ENCODE measurements around the gene GTF2F2. TPM values are rescaled to one million over a fixed set of nuclear protein-coding genes. Genes with fewer than 3 reads are reported as not detected.

Gene GTF2F2
- total RNA-seq, 2 experiments from 2014 or later: 15.0 to 15.1 TPM

GRCh38 chr13:45220403-45220802 is 100.1 kb downstream of the GTF2F2 start:
- Mint-ChIP-seq H3K9me3 (no peaks in the 10 kb centered on the region), H3K27me3 (no peaks in the 10 kb centered on the region)
- ATAC-seq (ENCODE audit: low read depth): no peak

GRCh38 chr13:45222516-45222915 is 102.2 kb downstream of the GTF2F2 start:
- Mint-ChIP-seq H3K27me3 (no peaks in the 10 kb centered on the region), H3K4me1 (peaks cover 1% of the 10 kb centered on the region), H3K27ac (no peak overlapping the region), H3K4me3 (no peak overlapping the region), H3K36me3 (peaks cover 7% of the 10 kb centered on the region), H3K9me3 (no peaks in the 10 kb centered on the region)
- no peak for DNase-seq
- POLR2A ChIA-PET: no interaction called here
- no peak for ATAC-seq (ENCODE audit: low read depth)

More at GRCh38 chr13:45220403-45220802, 100.1 kb downstream of the GTF2F2 start:
- no peak for DNase-seq
- Mint-ChIP-seq H3K36me3 (peaks cover 16% of the 10 kb centered on the region), H3K27ac (no peak overlapping the region), H3K4me3 (no peak overlapping the region), H3K4me1 (peaks cover 1% of the 10 kb centered on the region)
- POLR2A ChIA-PET: no interaction called here

- DNase-seq (no peak), ATAC-seq (ENCODE audit: low read depth) (no peak)
- no peak overlapping the region for H3K4me3 Mint-ChIP-seq
- no peak overlapping the region for H3K27ac Mint-ChIP-seq
- no peaks in the 10 kb centered on the region for H3K4me1 Mint-ChIP-seq
- no peaks in the 10 kb centered on the region for H3K27me3 Mint-ChIP-seq
- no peaks in the 10 kb centered on the region for H3K9me3 Mint-ChIP-seq
- H3K36me3 Mint-ChIP-seq: peaks cover 8% of the 10 kb centered on the region
- POLR2A ChIA-PET: no interaction called here
These were observed 102.6 kb downstream of the GTF2F2 start for GRCh38 chr13:45222919-45223318.

GRCh38 chr13:45224176-45224575 is 103.9 kb downstream of the GTF2F2 start:
- POLR2A ChIA-PET: no interaction called here
- no peak for DNase-seq
- ATAC-seq (ENCODE audit: low read depth): no peak
- Mint-ChIP-seq H3K27me3 (no peaks in the 10 kb centered on the region), H3K27ac (no peak overlapping the region), H3K36me3 (peaks cover 15% of the 10 kb centered on the region), H3K9me3 (peaks cover 2% of the 10 kb centered on the region), H3K4me1 (no peaks in the 10 kb centered on the region), H3K4me3 (no peak overlapping the region)

- no peak overlapping the region for H3K27ac Mint-ChIP-seq
- peaks cover 17% of the 10 kb centered on the region for H3K36me3 Mint-ChIP-seq
- H3K9me3 Mint-ChIP-seq: peaks cover 2% of the 10 kb centered on the region
- ATAC-seq (ENCODE audit: low read depth) (no peak), DNase-seq (no peak)
- POLR2A ChIA-PET: no interaction called here
- H3K27me3 Mint-ChIP-seq: no peaks in the 10 kb centered on the region
- H3K4me1 Mint-ChIP-seq: no peaks in the 10 kb centered on the region
- no peak overlapping the region for H3K4me3 Mint-ChIP-seq
These were observed 105.1 kb downstream of the GTF2F2 start for GRCh38 chr13:45225370-45225769.

GRCh38 chr13:45226024-45226423 is 105.7 kb downstream of the GTF2F2 start:
- peaks cover 14% of the 10 kb centered on the region for H3K36me3 Mint-ChIP-seq
- ATAC-seq (ENCODE audit: low read depth): no peak
- H3K4me3 Mint-ChIP-seq: no peak overlapping the region
- no peak for DNase-seq
- peaks cover 2% of the 10 kb centered on the region for H3K9me3 Mint-ChIP-seq
- no peaks in the 10 kb centered on the region for H3K27me3 Mint-ChIP-seq
- no peaks in the 10 kb centered on the region for H3K4me1 Mint-ChIP-seq
- POLR2A ChIA-PET: no interaction called here
- H3K27ac Mint-ChIP-seq: no peak overlapping the region

GRCh38 chr13:45228002-45228401 is 107.7 kb downstream of the GTF2F2 start:
- H3K36me3 Mint-ChIP-seq: peaks cover 14% of the 10 kb centered on the region

GRCh38 chr13:45229172-45229571 is 108.9 kb downstream of the GTF2F2 start:
- Mint-ChIP-seq H3K9me3 (peaks cover 2% of the 10 kb centered on the region), H3K27ac (no peak overlapping the region), H3K4me3 (no peak overlapping the region), H3K27me3 (no peaks in the 10 kb centered on the region), H3K4me1 (no peaks in the 10 kb centered on the region), H3K36me3 (peaks cover 11% of the 10 kb centered on the region)
- POLR2A ChIA-PET: no interaction called here
- no peak for ATAC-seq (ENCODE audit: low read depth)
- DNase-seq: no peak

More at GRCh38 chr13:45228002-45228401, 107.7 kb downstream of the GTF2F2 start:
- Mint-ChIP-seq H3K4me3 (no peak overlapping the region), H3K27ac (no peak overlapping the region), H3K4me1 (no peaks in the 10 kb centered on the region), H3K9me3 (peaks cover 2% of the 10 kb centered on the region), H3K27me3 (no peaks in the 10 kb centered on the region)
- ATAC-seq (ENCODE audit: low read depth): no peak
- POLR2A ChIA-PET: interaction anchor here (0.7 kb wide), 1 partner anchor 182 kb away, joined by 3 read pairs; no protein-coding TSS in a partner anchor
- no peak for DNase-seq

- ATAC-seq (ENCODE audit: low read depth): no peak
- Mint-ChIP-seq H3K9me3 (peaks cover 2% of the 10 kb centered on the region), H3K27ac (no peak overlapping the region), H3K36me3 (peaks cover 10% of the 10 kb centered on the region), H3K27me3 (no peaks in the 10 kb centered on the region), H3K4me1 (peaks cover 1% of the 10 kb centered on the region), H3K4me3 (no peak overlapping the region)
- no peak for DNase-seq
- POLR2A ChIA-PET: no interaction called here
These were observed 111.0 kb downstream of the GTF2F2 start for GRCh38 chr13:45231305-45231704.

GRCh38 chr13:45231722-45232121 is 111.4 kb downstream of the GTF2F2 start:
- Mint-ChIP-seq H3K36me3 (peaks cover 10% of the 10 kb centered on the region), H3K4me1 (peaks cover 1% of the 10 kb centered on the region), H3K27me3 (no peaks in the 10 kb centered on the region), H3K4me3 (no peak overlapping the region), H3K9me3 (peaks cover 2% of the 10 kb centered on the region), H3K27ac (no peak overlapping the region)
- POLR2A ChIA-PET: no interaction called here
- ATAC-seq (ENCODE audit: low read depth) (no peak), DNase-seq (no peak)

GRCh38 chr13:45232591-45232990 is 112.3 kb downstream of the GTF2F2 start:
- Mint-ChIP-seq H3K9me3 (peaks cover 2% of the 10 kb centered on the region), H3K27me3 (no peaks in the 10 kb centered on the region), H3K4me3 (no peak overlapping the region), H3K27ac (no peak overlapping the region), H3K4me1 (peaks cover 1% of the 10 kb centered on the region), H3K36me3 (peaks cover 10% of the 10 kb centered on the region)
- POLR2A ChIA-PET: no interaction called here
- ATAC-seq (ENCODE audit: low read depth) (no peak), DNase-seq (no peak)

- no peaks in the 10 kb centered on the region for H3K27me3 Mint-ChIP-seq
- DNase-seq: no peak
- ATAC-seq (ENCODE audit: low read depth): no peak
- no peak overlapping the region for H3K4me3 Mint-ChIP-seq
- H3K9me3 Mint-ChIP-seq: no peaks in the 10 kb centered on the region
- H3K27ac Mint-ChIP-seq: no peak overlapping the region
- peaks cover 1% of the 10 kb centered on the region for H3K4me1 Mint-ChIP-seq
- H3K36me3 Mint-ChIP-seq: peaks cover 1% of the 10 kb centered on the region
- POLR2A ChIA-PET: interaction anchor here (0.7 kb wide), 1 partner anchor 208 kb away, joined by 3 read pairs; no protein-coding TSS in a partner anchor
These were observed 118.9 kb downstream of the GTF2F2 start for GRCh38 chr13:45238945-45239795.

- Mint-ChIP-seq H3K9me3 (no peaks in the 10 kb centered on the region), H3K36me3 (peaks cover 1% of the 10 kb centered on the region)
- POLR2A ChIA-PET: interaction anchor here (0.7 kb wide), 1 partner anchor 209 kb away, joined by 3 read pairs; no protein-coding TSS in a partner anchor
These were observed 119.8 kb downstream of the GTF2F2 start for GRCh38 chr13:45240143-45240542.

GRCh38 chr13:45242070-45242469 is 121.8 kb downstream of the GTF2F2 start:
- Mint-ChIP-seq H3K4me1 (no peaks in the 10 kb centered on the region), H3K9me3 (no peaks in the 10 kb centered on the region), H3K4me3 (no peak overlapping the region), H3K36me3 (peaks cover 3% of the 10 kb centered on the region), H3K27ac (no peak overlapping the region), H3K27me3 (no peaks in the 10 kb centered on the region)
- POLR2A ChIA-PET: no interaction called here
- no peak for ATAC-seq (ENCODE audit: low read depth)
- DNase-seq: no peak

More at GRCh38 chr13:45240143-45240542, 119.8 kb downstream of the GTF2F2 start:
- Mint-ChIP-seq H3K4me3 (no peak overlapping the region), H3K27ac (no peak overlapping the region), H3K27me3 (no peaks in the 10 kb centered on the region), H3K4me1 (peaks cover 1% of the 10 kb centered on the region)
- no peak for DNase-seq
- ATAC-seq (ENCODE audit: low read depth): no peak
